HG02763 (cell line): ENCODE results near the gene MLLT3.

Source experiments
- ATAC-seq: cut with Tn5 transposase; IDR thresholded peaks from one replicate; pipeline ENCODE4 v1.9.1; 2021; ENCODE audit warnings: mild to moderate bottlenecking, moderate library complexity; ENCODE audit not compliant: unreplicated experiment

Gene MLLT3

GRCh38 chr9:20428976-20429375 lies 193.3 kb downstream of the MLLT3 start:
- no peak for ATAC-seq

DNA sequence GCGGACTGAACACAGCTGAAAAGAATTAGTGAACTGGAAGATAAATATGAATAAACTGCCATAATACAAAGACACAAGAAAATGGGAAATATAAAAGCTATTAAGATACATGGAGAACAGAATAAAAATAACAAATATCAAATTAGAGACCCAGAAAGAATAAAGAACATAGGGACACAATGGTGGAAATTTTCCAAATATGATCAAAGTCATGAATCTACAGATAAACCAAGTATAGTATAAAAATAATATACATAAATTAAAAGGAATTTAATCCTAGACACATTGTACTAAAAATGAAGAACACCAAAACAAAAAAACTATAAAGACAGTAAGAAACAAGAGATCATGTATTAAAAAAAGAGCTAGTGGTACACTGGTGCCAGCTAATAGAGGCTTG lies 194.9 kb downstream of the MLLT3 start:
- no peak for ATAC-seq

GRCh38 chr9:20426019-20426418 lies 196.3 kb downstream of the MLLT3 start:
- peak; percentile 72 for ATAC-seq

GRCh38 chr9:20419533-20419932 lies 202.8 kb downstream of the MLLT3 start:
- ATAC-seq: no peak

GRCh38 chr9:20418485-20418884 lies 203.8 kb downstream of the MLLT3 start:
- ATAC-seq: no peak

- ATAC-seq: no peak
Observed at GRCh38 chr9:20417373-20418080, 204.8 kb downstream of the MLLT3 start.

- no peak for ATAC-seq
Observed at GRCh38 chr9:20414150-20414549, 208.1 kb downstream of the MLLT3 start.

GRCh38 chr9:20409321-20410092 lies 212.8 kb downstream of the MLLT3 start:
- ATAC-seq: no peak

DNA sequence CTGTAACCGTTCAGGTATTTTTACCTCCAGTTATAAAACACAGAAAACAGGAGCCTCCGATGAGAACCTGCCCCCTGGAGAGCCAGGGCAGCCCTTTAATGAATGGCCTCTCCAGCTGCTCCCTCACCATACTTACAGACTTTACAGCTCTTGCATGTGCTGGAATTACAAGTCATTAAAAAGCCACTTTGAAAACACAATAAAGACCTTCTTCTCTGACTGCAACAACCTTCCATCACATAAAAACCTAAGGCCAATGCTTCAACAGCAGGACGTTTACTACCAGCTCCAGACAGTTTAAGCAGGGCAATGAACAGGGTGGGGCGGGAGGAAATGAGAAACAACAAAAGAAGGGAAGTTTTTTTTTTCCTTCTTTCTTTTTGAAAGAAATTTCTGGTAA lies 213.8 kb downstream of the MLLT3 start:
- ATAC-seq: no peak

- ATAC-seq: no peak
Observed at GRCh38 chr9:20407013-20407412, 215.3 kb downstream of the MLLT3 start.

DNA sequence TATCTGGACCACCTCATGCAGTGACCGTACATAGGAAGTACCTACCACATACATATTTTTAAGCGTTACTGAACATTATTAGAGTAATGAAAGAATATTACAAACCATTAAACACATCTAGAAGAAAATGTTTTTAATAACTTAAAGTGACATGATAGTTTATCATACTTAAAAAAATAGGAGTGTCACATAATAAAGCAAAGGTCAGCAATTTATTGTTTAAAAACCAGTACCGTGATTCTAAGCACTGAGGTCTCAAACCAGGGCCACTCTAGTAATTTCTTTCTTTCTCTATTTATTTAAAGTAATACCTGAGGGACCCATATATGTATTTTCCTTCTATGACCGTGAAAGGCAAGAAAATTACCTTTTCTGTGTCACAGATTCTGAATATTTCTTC lies 216.0 kb downstream of the MLLT3 start:
- no peak for ATAC-seq

DNA sequence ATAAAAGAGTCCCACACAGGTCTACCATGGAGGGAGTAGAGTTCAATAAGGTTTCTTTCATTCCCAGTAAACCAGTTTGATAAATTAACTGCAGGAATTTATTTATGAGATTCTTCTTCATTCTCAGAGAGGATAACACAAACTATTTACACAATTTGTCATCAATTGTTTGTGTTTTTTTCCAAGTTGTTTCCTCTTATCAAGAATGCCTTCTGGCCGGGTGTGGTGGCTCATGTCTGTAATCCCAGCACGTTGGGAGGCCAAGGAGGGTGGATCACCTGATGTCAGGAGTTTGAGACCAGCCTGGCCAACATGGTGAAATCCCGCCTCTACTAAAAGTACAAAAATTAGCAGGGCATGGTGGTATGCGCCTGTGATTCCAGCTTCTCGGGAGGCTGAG lies 216.7 kb downstream of the MLLT3 start:
- ATAC-seq: no peak

DNA sequence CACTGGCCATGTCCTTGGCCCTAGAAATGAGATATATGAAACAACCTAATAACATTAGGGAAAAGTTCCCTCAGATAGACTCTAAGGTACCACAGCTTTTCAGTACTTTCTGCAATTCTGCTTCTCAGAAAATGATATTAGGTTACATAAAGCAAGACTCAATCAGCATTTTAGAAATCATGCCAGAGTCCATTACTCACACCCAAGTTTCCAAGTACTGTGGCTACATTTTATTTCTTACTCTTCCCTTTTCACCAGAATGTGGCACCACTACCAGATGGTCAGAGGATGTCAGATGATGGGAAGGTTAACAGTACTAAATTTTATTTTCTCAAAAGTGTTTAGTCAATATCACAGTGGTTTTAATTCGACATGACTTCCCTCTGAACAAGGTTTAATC lies 217.2 kb downstream of the MLLT3 start:
- no peak for ATAC-seq

- ATAC-seq: no peak
Observed at GRCh38 chr9:20404192-20404813, 218.0 kb downstream of the MLLT3 start.

DNA sequence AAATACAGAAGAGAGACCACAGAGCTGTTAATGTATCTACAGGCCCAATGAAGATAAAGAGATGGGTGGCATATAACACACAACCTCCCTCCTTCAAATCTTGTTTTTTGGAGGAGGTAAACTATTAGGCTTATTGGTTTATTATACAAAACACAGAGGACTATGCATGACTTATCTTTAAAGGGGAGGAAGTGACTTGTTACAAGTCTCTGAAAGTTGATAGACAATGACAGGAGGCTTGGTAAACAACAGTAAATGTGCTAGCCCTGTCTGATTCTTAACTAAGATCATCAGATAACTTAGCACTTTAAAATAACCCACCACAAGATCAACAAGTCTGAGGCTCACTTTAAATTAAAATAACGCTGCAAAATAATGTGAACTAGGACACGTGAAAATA lies 219.0 kb downstream of the MLLT3 start:
- no peak for ATAC-seq

GRCh38 chr9:20402273-20402875 lies 219.9 kb downstream of the MLLT3 start:
- no peak for ATAC-seq

DNA sequence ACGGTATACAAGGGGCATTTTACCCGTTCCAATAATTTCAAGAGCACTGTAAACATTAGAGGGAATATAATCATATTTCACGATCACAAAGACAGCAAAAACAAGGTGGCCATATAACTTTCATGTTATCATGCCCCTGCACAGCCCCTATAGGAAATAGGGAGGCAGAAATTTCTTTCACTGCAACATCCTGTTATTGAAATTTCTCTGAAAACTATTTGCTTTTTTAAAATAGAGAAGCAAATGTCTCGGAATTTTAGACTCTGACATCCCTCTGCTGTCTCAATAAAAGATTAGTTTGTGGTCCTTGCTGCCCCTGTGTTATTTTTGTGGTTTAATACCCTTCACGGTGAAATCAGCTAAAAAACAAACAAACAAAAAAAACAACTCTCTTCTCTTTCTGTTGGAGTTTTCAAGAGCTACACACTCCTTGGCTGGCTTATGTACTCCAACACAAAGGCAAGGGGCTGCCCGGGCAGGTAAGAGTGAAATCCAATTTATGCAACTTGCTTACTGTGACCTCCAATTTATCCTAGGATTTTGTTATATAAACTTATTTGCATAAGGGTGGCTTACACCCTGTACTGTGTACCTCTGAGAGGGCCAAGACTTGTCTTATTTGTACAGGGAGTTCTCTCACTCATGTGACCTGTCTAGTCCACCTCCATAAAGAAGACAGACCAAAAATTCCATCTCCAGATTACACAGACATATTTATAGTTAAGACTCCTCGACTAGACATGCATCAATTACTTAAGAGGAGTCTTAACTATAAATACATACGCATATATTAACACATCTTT lies 223.6 kb downstream of the MLLT3 start:
- no peak for ATAC-seq

DNA sequence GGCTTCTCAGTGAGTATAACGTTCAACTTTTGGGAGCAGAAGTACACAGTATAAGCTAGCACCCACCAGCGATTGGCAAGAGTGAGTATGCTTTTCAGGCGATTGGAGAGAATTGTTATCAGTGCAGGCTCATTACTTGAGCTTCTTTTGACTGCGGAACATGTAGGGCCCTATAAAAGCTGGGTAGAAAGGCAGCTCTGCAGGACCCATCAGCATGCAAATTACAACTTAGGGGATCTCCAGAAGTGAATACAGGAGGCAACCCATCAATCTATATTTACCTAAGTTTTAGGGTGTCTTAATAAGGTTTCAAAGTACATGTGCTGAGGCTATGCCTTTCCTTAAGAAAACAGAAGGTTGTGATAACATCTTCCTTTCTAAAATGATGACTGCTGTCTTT lies 225.0 kb downstream of the MLLT3 start:
- peak; percentile 56 for ATAC-seq

GRCh38 chr9:20396509-20396908 lies 225.8 kb downstream of the MLLT3 start:
- ATAC-seq: no peak

DNA sequence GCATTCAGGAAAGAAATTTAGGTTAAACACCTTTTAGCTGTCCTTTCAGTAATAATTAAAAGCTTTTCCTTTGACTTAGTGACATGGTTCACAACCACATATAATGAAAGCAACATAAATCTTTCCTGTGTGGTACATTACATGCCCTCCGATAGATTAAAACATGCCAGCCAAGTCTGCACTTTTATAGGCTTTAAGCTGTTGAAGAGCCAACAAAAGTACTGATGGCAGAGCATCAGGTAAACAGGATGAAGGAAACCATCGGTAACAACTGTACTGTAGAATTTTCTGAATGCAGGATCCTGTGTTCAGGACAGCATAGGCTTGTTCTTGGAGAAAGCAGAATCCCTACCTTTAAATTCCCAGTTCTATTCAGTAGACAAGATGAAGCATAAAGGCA lies 226.6 kb downstream of the MLLT3 start:
- no peak for ATAC-seq

DNA sequence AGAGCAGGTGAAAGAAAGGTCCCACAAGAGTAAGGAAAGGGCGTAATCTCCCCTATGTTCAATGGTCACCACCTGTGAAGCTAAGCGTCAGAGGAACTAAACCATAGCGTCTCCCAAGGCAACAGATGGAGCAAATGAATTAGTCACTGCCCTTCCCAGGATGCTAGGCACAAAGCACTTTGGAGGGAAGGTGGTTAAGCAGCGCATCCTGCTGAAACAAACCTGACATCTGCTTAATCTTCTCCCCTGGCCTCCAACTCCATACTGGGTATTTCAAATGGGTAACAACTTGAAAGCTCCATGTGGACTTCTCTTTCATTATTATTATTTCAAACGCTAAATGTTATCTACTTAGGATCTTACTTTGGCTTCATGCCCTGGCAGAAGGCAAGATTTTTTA lies 227.3 kb downstream of the MLLT3 start:
- ATAC-seq: no peak
